NCI-H510A treated with DMSO at 0.1 percent for 48 hours (cell line): ENCODE data around the gene LDAF1.
"Not testable (repeated sequence)": the region's sequence is repeated elsewhere in the genome, so short reads cannot be mapped to it uniquely, and the experiment has no call there.

Source experiments
- DNase-seq: peaks from one replicate; lab custom pipeline; 2025; lab: John Stamatoyannopoulos, UW

The LDAF1 gene

GRCh38 chr16:21158208-21159110 lies at the start of gene LDAF1:
TSS of gene LDAF1 (plus strand) at chr16:21158674. CDS start at chr16:21161183, 2,509 bp downstream.
- DNase-seq: peak; percentile 87

GRCh38 chr16:21115551-21115950 lies 42.9 kb upstream of the LDAF1 start:
- not testable (repeated sequence) for DNase-seq

GRCh38 chr16:21116148-21116693 lies 42.3 kb upstream of the LDAF1 start:
- no peak for DNase-seq

GRCh38 chr16:21117567-21117966 lies 40.9 kb upstream of the LDAF1 start:
- no peak for DNase-seq

GRCh38 chr16:21120976-21121520 lies 37.4 kb upstream of the LDAF1 start:
- DNase-seq: no peak

- no peak for DNase-seq
Measured at GRCh38 chr16:21125191-21125590, 33.3 kb upstream of the LDAF1 start.

- no peak for DNase-seq
Measured at GRCh38 chr16:21126518-21126917, 32.0 kb upstream of the LDAF1 start.

GRCh38 chr16:21128991-21129390 lies 29.5 kb upstream of the LDAF1 start:
- no peak for DNase-seq

GRCh38 chr16:21130811-21131210 lies 27.7 kb upstream of the LDAF1 start:
- DNase-seq: no peak

GRCh38 chr16:21134053-21134452 lies 24.4 kb upstream of the LDAF1 start:
- no peak for DNase-seq

- DNase-seq: peak; percentile 94
Measured at GRCh38 chr16:21145738-21146137, 12.7 kb upstream of the LDAF1 start.

- peak; percentile 97 for DNase-seq
Measured at GRCh38 chr16:21150375-21151001, 8.0 kb upstream of the LDAF1 start, which contains the start of gene DNAH3. TSS of gene DNAH3 (minus strand) at chr16:21150846. CDS start at chr16:21150319, 527 bp downstream.

GRCh38 chr16:21152160-21153030 lies 6.1 kb upstream of the LDAF1 start:
- DNase-seq: not testable (repeated sequence)

- DNase-seq: not testable (repeated sequence)
Measured at GRCh38 chr16:21153124-21153729, 5.2 kb upstream of the LDAF1 start.

- not testable (repeated sequence) for DNase-seq
Measured at GRCh38 chr16:21156011-21156410, 2.5 kb upstream of the LDAF1 start.

- peak; percentile 79 for DNase-seq
Measured at GRCh38 chr16:21156767-21157467, 1.6 kb upstream of the LDAF1 start.

- DNase-seq: no peak
Measured at GRCh38 chr16:21157632-21158031, 842 bp upstream of the LDAF1 start.

GRCh38 chr16:21159281-21159951 lies 942 bp downstream of the LDAF1 start:
- DNase-seq: peak; percentile 46

- DNase-seq: no peak
Measured at GRCh38 chr16:21160276-21160675, 1.8 kb downstream of the LDAF1 start.

GRCh38 chr16:21161211-21161610 lies 2.7 kb downstream of the LDAF1 start:
- DNase-seq: no peak
